Tibial nerve (tissue), 4 donors: ENCODE results near the gene UGGT2.
"Not testable (repeated sequence)": the region's sequence is repeated elsewhere in the genome, so short reads cannot be mapped to it uniquely, and the experiment has no call there.

ENCODE experiments used
- EP300 ChIP-seq, 2 donors: sonication (generic); formaldehyde crosslinking; IDR thresholded peaks; one replicate each; pipeline ENCODE4 v1.6.1; 2017; ENCODE audit warnings: antibody characterized with exemption in 2 of 2, mild to moderate bottlenecking in 1 of 2
- POLR2A ChIP-seq, 2 donors: fragments of 450-650 bp; IDR thresholded peaks; one replicate each; pipeline ENCODE4 v1.6.1; 2017; ENCODE audit warnings: antibody characterized with exemption in 2 of 2, mild to moderate bottlenecking in 2 of 2, moderate library complexity in 2 of 2
- TF ChIP-seq, protein P1 (sequence below), 5 experiments: fragments of 200-600 bp in 3 of 5; fragments of 450-650 bp in 2 of 5; sonication (generic) in 3 of 5; IDR thresholded peaks; one replicate each; pipeline ENCODE4 v1.5.1; 2016 to 2019; ENCODE audit warnings: antibody characterized with exemption in 5 of 5, mild to moderate bottlenecking in 3 of 5, moderate library complexity in 2 of 5

- TF ChIP-seq POLR2A, EP300 (IDR thresholded peaks at IDR 0.05): not testable (repeated sequence)
- TF ChIP-seq, protein P1, sequence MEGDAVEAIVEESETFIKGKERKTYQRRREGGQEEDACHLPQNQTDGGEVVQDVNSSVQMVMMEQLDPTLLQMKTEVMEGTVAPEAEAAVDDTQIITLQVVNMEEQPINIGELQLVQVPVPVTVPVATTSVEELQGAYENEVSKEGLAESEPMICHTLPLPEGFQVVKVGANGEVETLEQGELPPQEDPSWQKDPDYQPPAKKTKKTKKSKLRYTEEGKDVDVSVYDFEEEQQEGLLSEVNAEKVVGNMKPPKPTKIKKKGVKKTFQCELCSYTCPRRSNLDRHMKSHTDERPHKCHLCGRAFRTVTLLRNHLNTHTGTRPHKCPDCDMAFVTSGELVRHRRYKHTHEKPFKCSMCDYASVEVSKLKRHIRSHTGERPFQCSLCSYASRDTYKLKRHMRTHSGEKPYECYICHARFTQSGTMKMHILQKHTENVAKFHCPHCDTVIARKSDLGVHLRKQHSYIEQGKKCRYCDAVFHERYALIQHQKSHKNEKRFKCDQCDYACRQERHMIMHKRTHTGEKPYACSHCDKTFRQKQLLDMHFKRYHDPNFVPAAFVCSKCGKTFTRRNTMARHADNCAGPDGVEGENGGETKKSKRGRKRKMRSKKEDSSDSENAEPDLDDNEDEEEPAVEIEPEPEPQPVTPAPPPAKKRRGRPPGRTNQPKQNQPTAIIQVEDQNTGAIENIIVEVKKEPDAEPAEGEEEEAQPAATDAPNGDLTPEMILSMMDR (IDR thresholded peaks at IDR 0.05): not testable (repeated sequence)
Measured at GRCh38 chr13:96050955-96051354, 2.2 kb downstream of the UGGT2 start.
